Fibroblast of skin of right biceps (primary cell): ENCODE results near the gene ASB18.
A peak's percentile ranks its signal among the peaks of the same experiment; 100 is the strongest.
"Not testable (repeated sequence)": the region's sequence is repeated elsewhere in the genome, so short reads cannot be mapped to it uniquely, and the experiment has no call there.

ENCODE experiments used
- DNase-seq: peaks from one replicate; pipeline ENCODE4 v3.0.0-alpha.2; 2013

ASB18 gene

GRCh38 chr2:236284208-236284607 is 20.0 kb upstream of the ASB18 start:
- no peak for DNase-seq

GRCh38 chr2:236282406-236282805 is 18.2 kb upstream of the ASB18 start:
- DNase-seq, result no peak

GRCh38 chr2:236281423-236281822 is 17.2 kb upstream of the ASB18 start:
- no peak for DNase-seq

- DNase-seq, result no peak
These were observed 8.9 kb upstream of the ASB18 start for GRCh38 chr2:236273126-236273525.

GRCh38 chr2:236271851-236272250 is 7.6 kb upstream of the ASB18 start:
- DNase-seq, result no peak

- not testable (repeated sequence) for DNase-seq
These were observed 5.7 kb upstream of the ASB18 start for GRCh38 chr2:236269876-236270275.

- no peak for DNase-seq
These were observed 1.5 kb upstream of the ASB18 start for GRCh38 chr2:236265675-236266074.

GRCh38 chr2:236262238-236262637 is 2.0 kb downstream of the ASB18 start:
- DNase-seq, result no peak

GRCh38 chr2:236261452-236261851 is 2.8 kb downstream of the ASB18 start:
- DNase-seq, result peak; percentile 19

GRCh38 chr2:236259371-236259770 is 4.8 kb downstream of the ASB18 start:
- DNase-seq, result no peak

GRCh38 chr2:236257575-236257974 is 6.6 kb downstream of the ASB18 start:
- no peak for DNase-seq

- no peak for DNase-seq
These were observed 7.1 kb downstream of the ASB18 start for GRCh38 chr2:236257136-236257535.

- DNase-seq, result no peak
These were observed 7.7 kb downstream of the ASB18 start for GRCh38 chr2:236256366-236256985.

- DNase-seq, result no peak
These were observed 9.5 kb downstream of the ASB18 start for GRCh38 chr2:236254674-236255073.

GRCh38 chr2:236254001-236254400 is 10.2 kb downstream of the ASB18 start:
- DNase-seq, result no peak

GRCh38 chr2:236252602-236253001 is 11.6 kb downstream of the ASB18 start:
- DNase-seq, result no peak

GRCh38 chr2:236250909-236251579 is 13.2 kb downstream of the ASB18 start:
- DNase-seq, result no peak

- no peak for DNase-seq
These were observed 13.9 kb downstream of the ASB18 start for GRCh38 chr2:236250286-236250685.

GRCh38 chr2:236249066-236249465 is 15.1 kb downstream of the ASB18 start:
- DNase-seq, result no peak

- DNase-seq, result no peak
These were observed 17.4 kb downstream of the ASB18 start for GRCh38 chr2:236246711-236247246.

- DNase-seq, result no peak
These were observed 19.9 kb downstream of the ASB18 start for GRCh38 chr2:236244256-236244655.

GRCh38 chr2:236242057-236242495 is 22.1 kb downstream of the ASB18 start:
- no peak for DNase-seq

- DNase-seq, result no peak
These were observed 22.8 kb downstream of the ASB18 start for GRCh38 chr2:236241181-236242056.
